ENCODE results near the gene MIA3. TPM values are rescaled to one million over a fixed set of nuclear protein-coding genes. Genes with fewer than 3 reads are reported as not detected.

MIA3 gene
- total and polyA plus RNA-seq, 2 experiments from 2014 or later = 31.9 to 34.8 TPM

DNA sequence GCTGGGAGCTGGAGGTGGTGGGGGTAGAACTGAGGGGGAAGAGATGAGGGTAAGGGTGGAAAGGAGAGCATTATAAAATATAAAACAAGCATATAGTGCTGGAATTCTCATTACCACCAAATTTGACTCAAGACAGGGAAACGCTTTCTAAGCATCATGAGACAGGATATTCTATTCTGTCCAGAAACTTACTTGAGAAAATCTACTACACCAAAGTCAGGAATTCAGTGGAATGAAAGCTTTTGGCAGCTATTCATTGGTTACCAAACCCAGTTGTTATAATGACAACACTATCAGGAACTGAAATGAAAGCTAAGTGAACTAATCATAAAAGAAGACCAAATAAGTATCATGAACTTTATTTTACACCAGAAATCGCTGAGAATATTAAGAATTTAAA is 79.9 kb downstream of the MIA3 start:
- no peak for DNase-seq (ENCODE audit: low spot score)
- Histone ChIP-seq H3K9me2 (replicated peaks; ENCODE audit: insufficient read depth) (no peaks in the 10 kb centered on the region), H3K4me1 (ENCODE audit: insufficient read depth) (no peaks in the 10 kb centered on the region), H2AFZ (no peak overlapping the region), H4K20me1 (ENCODE audit: insufficient read depth, poor library complexity, severe bottlenecking) (no peaks in the 10 kb centered on the region), H3K79me2 (peaks cover 8% of the 10 kb centered on the region), H3K4me3 (no peak overlapping the region), H3K36me3 (replicated peaks; ENCODE audit: insufficient read depth, low read depth) (no peaks in the 10 kb centered on the region), H3K9me3 (ENCODE audit: low read depth) (no peaks in the 10 kb centered on the region), H3K27me3 (no peaks in the 10 kb centered on the region), H3K27ac (no peak overlapping the region), H3K4me2 (no peak overlapping the region)
- TF ChIP-seq EZH2 (IDR thresholded peaks at IDR 0.05; ENCODE audit: borderline replicate concordance) (no peak), EZH2phosphoT487 (IDR thresholded peaks at IDR 0.05; ENCODE audit: low read depth, severe bottlenecking, unreplicated experiment) (no peak)
- TF ChIP-seq, protein P1, sequence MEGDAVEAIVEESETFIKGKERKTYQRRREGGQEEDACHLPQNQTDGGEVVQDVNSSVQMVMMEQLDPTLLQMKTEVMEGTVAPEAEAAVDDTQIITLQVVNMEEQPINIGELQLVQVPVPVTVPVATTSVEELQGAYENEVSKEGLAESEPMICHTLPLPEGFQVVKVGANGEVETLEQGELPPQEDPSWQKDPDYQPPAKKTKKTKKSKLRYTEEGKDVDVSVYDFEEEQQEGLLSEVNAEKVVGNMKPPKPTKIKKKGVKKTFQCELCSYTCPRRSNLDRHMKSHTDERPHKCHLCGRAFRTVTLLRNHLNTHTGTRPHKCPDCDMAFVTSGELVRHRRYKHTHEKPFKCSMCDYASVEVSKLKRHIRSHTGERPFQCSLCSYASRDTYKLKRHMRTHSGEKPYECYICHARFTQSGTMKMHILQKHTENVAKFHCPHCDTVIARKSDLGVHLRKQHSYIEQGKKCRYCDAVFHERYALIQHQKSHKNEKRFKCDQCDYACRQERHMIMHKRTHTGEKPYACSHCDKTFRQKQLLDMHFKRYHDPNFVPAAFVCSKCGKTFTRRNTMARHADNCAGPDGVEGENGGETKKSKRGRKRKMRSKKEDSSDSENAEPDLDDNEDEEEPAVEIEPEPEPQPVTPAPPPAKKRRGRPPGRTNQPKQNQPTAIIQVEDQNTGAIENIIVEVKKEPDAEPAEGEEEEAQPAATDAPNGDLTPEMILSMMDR (IDR thresholded peaks at IDR 0.05; ENCODE audit: poor library complexity) = no peak
- WGBS (ENCODE audit: low lambda C conversion rate, missing lambda C conversion rate) = 87% methylated on average over 2 of the region's 2 CpGs

DNA sequence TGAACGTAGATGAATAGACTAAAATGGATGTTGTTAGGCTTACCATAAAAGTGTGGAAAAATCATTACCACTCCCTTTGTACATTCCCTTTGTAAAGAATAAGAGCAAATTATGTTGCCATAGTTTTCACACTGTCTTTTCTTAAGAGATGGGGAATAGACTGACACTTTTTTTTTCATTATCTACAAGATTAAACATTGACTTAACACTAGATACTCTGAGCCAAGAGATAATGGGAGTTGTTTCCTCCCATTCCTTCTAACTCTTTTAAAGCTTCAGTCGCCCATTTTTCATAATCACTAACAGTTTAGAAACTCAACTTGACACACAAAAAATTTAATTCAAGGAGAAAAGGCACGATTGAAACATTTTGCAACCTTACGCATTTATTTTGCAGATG is 84.3 kb downstream of the MIA3 start:
- H3K9me3 ChIP-seq (ENCODE audit: low read depth) = no peaks in the 10 kb centered on the region
- no peaks in the 10 kb centered on the region for H3K36me3 ChIP-seq (replicated peaks; ENCODE audit: insufficient read depth, low read depth)
- H3K27me3 ChIP-seq = no peaks in the 10 kb centered on the region
- no peak overlapping the region for H3K4me2 ChIP-seq
- peaks cover 47% of the 10 kb centered on the region for H3K79me2 ChIP-seq
- TF ChIP-seq, protein P1 (IDR thresholded peaks at IDR 0.05; ENCODE audit: poor library complexity) = no peak
- H3K4me3 ChIP-seq = no peak overlapping the region
- DNase-seq (ENCODE audit: low spot score) = no peak
- no peaks in the 10 kb centered on the region for H3K9me2 ChIP-seq (replicated peaks; ENCODE audit: insufficient read depth)
- no peak overlapping the region for H3K27ac ChIP-seq
- no peaks in the 10 kb centered on the region for H3K4me1 ChIP-seq (ENCODE audit: insufficient read depth)
- H2AFZ ChIP-seq = no peak overlapping the region
- H4K20me1 ChIP-seq (ENCODE audit: insufficient read depth, poor library complexity, severe bottlenecking) = no peaks in the 10 kb centered on the region
- 77% methylated on average over 4 of the region's 4 CpGs for WGBS (ENCODE audit: low lambda C conversion rate, missing lambda C conversion rate)

DNA sequence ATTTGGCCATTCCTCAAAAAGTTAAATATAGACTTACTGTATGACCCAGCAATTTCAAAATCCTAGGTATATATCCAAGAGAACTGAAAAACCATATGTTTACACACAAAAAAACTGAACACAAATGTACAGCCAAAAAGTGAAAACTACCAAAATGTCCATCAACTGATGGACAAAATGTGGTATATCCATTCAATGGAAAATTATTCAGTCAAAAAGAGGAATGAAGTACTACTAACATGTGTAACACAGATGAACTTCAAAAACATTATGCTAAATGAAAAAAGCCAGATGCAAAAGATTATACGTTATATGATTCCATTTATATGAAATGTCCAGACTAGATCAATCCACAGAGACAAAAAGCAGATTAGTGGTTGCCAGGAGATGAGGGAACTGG is 86.4 kb downstream of the MIA3 start:
- Histone ChIP-seq H3K36me3 (replicated peaks; ENCODE audit: insufficient read depth, low read depth) (no peaks in the 10 kb centered on the region), H3K27ac (no peak overlapping the region), H3K27me3 (no peaks in the 10 kb centered on the region), H2AFZ (no peak overlapping the region), H3K4me1 (ENCODE audit: insufficient read depth) (no peaks in the 10 kb centered on the region), H3K79me2 (peaks cover 64% of the 10 kb centered on the region), H3K9me3 (ENCODE audit: low read depth) (no peaks in the 10 kb centered on the region), H3K4me3 (no peak overlapping the region), H4K20me1 (ENCODE audit: insufficient read depth, poor library complexity, severe bottlenecking) (no peaks in the 10 kb centered on the region), H3K4me2 (no peak overlapping the region), H3K9me2 (replicated peaks; ENCODE audit: insufficient read depth) (no peaks in the 10 kb centered on the region)
- 94% methylated on average over 1 of the region's 1 CpG for WGBS (ENCODE audit: low lambda C conversion rate, missing lambda C conversion rate)
- no peak for DNase-seq (ENCODE audit: low spot score)
- no peak for TF ChIP-seq EZH2phosphoT487 (IDR thresholded peaks at IDR 0.05; ENCODE audit: low read depth, severe bottlenecking, unreplicated experiment)
- no peak for TF ChIP-seq EZH2 (IDR thresholded peaks at IDR 0.05; ENCODE audit: borderline replicate concordance)
- TF ChIP-seq, protein P1 (IDR thresholded peaks at IDR 0.05; ENCODE audit: poor library complexity) = no peak

DNA sequence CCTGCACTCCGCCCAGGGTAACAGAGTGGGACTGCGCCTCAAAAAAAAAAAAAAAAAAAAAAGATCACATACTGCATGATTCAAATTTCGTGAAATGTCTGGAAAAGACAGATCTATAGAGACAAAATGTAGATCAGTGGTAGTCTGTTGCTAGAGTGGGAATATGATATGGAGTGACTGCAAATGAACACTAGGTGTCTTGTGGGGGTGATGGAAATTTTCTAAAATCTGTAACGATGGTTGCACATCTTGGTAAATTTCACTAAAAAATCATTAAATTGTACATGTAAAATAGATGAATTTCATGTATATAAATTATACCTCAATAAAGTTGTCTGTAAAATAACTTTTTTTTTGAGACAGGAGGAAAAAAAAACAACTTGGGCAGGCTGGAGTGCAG is 88.9 kb downstream of the MIA3 start:
- Histone ChIP-seq H4K20me1 (ENCODE audit: insufficient read depth, poor library complexity, severe bottlenecking) (no peaks in the 10 kb centered on the region), H3K27me3 (no peaks in the 10 kb centered on the region), H3K9me3 (ENCODE audit: low read depth) (no peaks in the 10 kb centered on the region), H2AFZ (no peak overlapping the region), H3K79me2 (peaks cover 83% of the 10 kb centered on the region), H3K36me3 (replicated peaks; ENCODE audit: insufficient read depth, low read depth) (no peaks in the 10 kb centered on the region), H3K4me1 (ENCODE audit: insufficient read depth) (no peaks in the 10 kb centered on the region), H3K4me2 (no peak overlapping the region), H3K27ac (no peak overlapping the region), H3K4me3 (no peak overlapping the region), H3K9me2 (replicated peaks; ENCODE audit: insufficient read depth) (no peaks in the 10 kb centered on the region)
- TF ChIP-seq, protein P1 (IDR thresholded peaks at IDR 0.05; ENCODE audit: poor library complexity) = no peak
- TF ChIP-seq EZH2 (IDR thresholded peaks at IDR 0.05; ENCODE audit: borderline replicate concordance) (no peak), EZH2phosphoT487 (IDR thresholded peaks at IDR 0.05; ENCODE audit: low read depth, severe bottlenecking, unreplicated experiment) (no peak)
- WGBS (ENCODE audit: low lambda C conversion rate, missing lambda C conversion rate) = 98% methylated on average over 4 of the region's 4 CpGs
- no peak for DNase-seq (ENCODE audit: low spot score)
